ENCODE measurements around the gene DNAJC7.

Gene DNAJC7, protein sequence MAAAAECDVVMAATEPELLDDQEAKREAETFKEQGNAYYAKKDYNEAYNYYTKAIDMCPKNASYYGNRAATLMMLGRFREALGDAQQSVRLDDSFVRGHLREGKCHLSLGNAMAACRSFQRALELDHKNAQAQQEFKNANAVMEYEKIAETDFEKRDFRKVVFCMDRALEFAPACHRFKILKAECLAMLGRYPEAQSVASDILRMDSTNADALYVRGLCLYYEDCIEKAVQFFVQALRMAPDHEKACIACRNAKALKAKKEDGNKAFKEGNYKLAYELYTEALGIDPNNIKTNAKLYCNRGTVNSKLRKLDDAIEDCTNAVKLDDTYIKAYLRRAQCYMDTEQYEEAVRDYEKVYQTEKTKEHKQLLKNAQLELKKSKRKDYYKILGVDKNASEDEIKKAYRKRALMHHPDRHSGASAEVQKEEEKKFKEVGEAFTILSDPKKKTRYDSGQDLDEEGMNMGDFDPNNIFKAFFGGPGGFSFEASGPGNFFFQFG

DNA sequence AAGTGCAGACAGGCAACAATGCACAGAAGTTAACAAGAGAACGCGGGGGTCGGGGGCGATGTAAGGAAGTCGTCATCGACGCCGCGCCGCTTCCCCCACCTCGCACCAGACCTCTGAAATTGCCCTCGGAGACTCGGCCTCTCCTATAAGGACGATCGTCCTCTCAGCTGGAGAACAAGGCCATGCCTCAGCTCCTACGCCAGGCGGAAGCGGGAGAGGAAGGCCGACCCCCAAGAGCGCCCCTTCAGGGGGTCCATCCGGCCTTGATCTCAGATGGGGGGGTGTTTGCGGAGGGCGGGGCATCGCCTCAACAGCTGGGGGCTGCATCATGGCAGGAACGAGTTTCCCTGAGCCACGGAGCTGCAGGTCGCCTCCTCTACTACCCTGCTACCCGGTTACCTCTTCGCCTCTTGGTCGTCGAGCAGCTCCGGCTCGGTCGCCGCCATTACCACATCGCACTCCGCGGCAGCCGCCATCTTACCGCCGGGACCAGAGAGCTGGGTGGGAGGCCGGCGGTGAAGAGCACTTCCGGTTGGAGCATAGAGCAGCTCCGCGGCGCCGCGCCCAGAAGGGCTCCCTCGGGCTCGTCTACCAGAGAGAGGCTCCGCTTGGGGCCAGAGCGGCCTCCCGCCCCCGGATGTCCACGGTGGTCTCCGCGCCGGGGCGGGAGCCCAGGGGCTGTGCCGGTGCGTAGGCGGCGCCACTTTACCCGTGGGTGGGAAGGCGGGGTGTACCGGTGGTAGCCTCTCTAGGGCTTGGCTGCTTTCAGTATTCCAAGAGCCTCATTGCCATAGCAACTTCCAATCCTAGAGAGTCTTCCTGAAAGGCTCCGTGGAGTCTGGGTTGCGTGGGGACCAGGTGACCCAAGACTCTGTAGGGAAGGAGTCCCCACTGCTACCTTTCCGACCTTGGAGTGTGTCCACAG lies at the start of gene DNAJC7:
Gene DNAJC7, minus strand, starts transcription at position 499 of the 925 bp plus-strand sequence. Its CDS starts 23 bp downstream, at position 476.
- Histone ChIP-seq H3K36me3 (ENCODE audit: control insufficient read depth, insufficient read depth, low read length) (peaks cover 2% of the 10 kb centered on the region; the same call in 1 of the 2 replicates), H3K27me3 (replicated peaks; ENCODE audit: control insufficient read depth, insufficient read depth, low read length) (no peaks in the 10 kb centered on the region), H3K4me3 (replicated peaks; ENCODE audit: low read depth, low read length) (peak within 1 kb of the TSS; percentile 99)
- TF ChIP-seq, protein P1, sequence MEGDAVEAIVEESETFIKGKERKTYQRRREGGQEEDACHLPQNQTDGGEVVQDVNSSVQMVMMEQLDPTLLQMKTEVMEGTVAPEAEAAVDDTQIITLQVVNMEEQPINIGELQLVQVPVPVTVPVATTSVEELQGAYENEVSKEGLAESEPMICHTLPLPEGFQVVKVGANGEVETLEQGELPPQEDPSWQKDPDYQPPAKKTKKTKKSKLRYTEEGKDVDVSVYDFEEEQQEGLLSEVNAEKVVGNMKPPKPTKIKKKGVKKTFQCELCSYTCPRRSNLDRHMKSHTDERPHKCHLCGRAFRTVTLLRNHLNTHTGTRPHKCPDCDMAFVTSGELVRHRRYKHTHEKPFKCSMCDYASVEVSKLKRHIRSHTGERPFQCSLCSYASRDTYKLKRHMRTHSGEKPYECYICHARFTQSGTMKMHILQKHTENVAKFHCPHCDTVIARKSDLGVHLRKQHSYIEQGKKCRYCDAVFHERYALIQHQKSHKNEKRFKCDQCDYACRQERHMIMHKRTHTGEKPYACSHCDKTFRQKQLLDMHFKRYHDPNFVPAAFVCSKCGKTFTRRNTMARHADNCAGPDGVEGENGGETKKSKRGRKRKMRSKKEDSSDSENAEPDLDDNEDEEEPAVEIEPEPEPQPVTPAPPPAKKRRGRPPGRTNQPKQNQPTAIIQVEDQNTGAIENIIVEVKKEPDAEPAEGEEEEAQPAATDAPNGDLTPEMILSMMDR (IDR thresholded peaks at IDR 0.05; ENCODE audit: insufficient read depth, low read length, poor library complexity, severe bottlenecking), result no peak
- DNase-seq (ENCODE audit: extremely low read depth, insufficient read length), result peak; percentile 92

DNA sequence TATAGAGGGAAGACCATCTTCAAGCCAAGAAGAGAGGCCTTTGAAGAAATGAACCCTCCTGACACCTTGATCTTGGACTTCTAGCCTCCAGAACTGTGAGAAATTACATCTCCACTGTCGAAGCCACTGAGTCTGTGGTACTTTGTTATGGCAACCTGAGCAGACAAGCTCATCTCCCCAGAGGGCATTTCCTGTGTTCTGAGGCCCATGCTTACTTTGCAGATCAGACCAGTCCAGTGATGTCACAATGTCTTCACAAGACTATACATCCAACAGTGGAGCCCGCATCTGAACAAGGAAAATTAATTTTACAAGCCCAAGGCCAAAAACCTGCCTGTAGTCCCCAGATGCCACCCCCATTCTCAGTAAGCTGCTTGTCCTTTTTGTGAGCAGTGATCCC lies 48.0 kb upstream of the DNAJC7 start:
- Histone ChIP-seq H3K27me3 (replicated peaks; ENCODE audit: control insufficient read depth, insufficient read depth, low read length) (no peaks in the 10 kb centered on the region; the same call in 1 of the 2 replicates), H3K4me3 (replicated peaks; ENCODE audit: low read depth, low read length) (no peak overlapping the region), H3K36me3 (ENCODE audit: control insufficient read depth, insufficient read depth, low read length) (no peaks in the 10 kb centered on the region)
- TF ChIP-seq, protein P1 (IDR thresholded peaks at IDR 0.05; ENCODE audit: insufficient read depth, low read length, poor library complexity, severe bottlenecking), result no peak
- no peak for DNase-seq (ENCODE audit: extremely low read depth, insufficient read length)

DNA sequence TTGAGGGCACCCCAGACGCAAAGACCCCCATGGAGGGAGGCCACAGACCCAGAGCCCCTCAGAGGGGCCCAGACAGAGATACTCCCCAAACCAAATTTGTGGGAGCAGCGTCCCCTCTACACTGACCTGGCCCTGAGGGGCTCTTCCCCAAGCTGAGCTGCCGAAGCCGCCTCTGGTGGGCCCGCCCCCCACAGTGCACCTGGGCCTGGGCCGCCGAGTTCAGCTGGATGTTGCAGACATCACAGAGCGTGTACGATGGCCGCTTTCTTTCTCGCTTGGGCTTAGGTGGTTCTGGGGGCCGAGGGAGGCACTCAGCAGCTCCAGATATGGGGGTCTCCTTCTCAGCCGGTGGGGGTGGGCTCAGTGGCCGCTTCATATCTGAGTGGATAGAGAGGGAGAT lies 45.4 kb upstream of the DNAJC7 start:
- Histone ChIP-seq H3K36me3 (ENCODE audit: control insufficient read depth, insufficient read depth, low read length) (no peaks in the 10 kb centered on the region), H3K27me3 (replicated peaks; ENCODE audit: control insufficient read depth, insufficient read depth, low read length) (no peaks in the 10 kb centered on the region), H3K4me3 (replicated peaks; ENCODE audit: low read depth, low read length) (no peak overlapping the region)
- no peak for DNase-seq (ENCODE audit: extremely low read depth, insufficient read length)
- TF ChIP-seq, protein P1 (IDR thresholded peaks at IDR 0.05; ENCODE audit: insufficient read depth, low read length, poor library complexity, severe bottlenecking), result no peak

DNA sequence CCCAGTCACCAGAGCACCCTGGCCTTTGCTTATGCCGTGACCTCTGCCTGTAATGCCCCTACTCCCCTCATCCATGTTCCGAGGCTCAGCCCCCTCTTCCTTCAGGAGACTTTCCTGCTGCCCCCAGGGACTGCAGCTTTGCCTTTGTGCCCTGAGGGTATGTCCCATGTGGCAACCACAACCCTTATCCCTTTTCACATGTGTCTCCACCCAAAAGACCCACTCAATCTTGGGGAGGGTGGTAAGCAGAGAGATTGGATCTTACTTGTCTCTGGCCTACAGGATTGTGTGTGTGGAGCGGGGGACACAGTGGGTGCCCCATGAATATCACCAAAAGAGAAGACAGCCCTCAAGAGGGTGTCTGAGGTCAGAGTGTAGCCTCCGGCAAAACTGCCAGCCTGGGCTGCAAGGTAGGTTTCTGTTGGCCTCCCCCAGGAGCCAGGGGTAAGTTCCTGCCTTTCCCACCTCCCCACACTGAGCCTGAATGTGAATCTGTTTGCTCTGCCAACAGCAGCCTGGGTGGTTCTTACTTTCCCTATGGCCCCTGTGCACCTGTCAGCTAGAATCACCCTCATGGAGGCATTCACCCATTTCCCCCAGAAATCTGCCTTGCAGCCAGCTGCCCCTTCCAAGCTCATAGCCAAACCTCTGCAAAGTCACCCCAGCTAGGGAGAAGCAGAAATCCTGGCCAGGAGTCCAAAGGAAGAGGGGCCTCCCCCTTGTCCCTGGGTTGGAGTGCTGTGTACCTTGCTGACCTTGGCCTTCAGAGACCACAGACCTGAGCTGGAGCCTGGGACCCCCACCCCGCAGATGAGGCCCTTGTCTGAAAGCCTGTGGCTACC lies 44.6 kb upstream of the DNAJC7 start:
- H3K27me3 ChIP-seq (replicated peaks; ENCODE audit: control insufficient read depth, insufficient read depth, low read length), result no peaks in the 10 kb centered on the region
- DNase-seq (ENCODE audit: extremely low read depth, insufficient read length), result no peak
- TF ChIP-seq, protein P1 (IDR thresholded peaks at IDR 0.05; ENCODE audit: insufficient read depth, low read length, poor library complexity, severe bottlenecking), result no peak
- no peaks in the 10 kb centered on the region for H3K36me3 ChIP-seq (ENCODE audit: control insufficient read depth, insufficient read depth, low read length)
- H3K4me3 ChIP-seq (replicated peaks; ENCODE audit: low read depth, low read length), result no peak overlapping the region

DNA sequence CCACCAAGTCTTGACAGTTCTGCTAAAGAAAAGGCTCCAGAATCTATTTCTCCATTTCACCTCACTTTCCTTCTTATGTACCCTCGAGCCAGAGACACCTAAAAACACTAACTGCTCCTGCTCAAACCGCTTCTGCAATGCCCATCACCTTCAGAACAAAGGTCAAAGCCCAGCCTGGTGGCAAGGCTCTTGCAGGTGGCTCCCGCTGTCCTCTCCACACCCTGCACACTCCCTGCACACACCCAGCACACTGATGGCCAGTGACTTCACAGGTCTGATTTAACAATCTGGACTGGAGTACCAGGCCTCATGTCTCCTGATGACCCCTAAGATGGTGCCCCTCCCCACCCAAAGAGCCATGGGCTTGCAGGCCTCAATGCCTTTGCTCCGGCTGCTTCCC lies 43.0 kb upstream of the DNAJC7 start:
- Histone ChIP-seq H3K4me3 (replicated peaks; ENCODE audit: low read depth, low read length) (no peak overlapping the region), H3K36me3 (ENCODE audit: control insufficient read depth, insufficient read depth, low read length) (no peaks in the 10 kb centered on the region), H3K27me3 (replicated peaks; ENCODE audit: control insufficient read depth, insufficient read depth, low read length) (no peaks in the 10 kb centered on the region)
- no peak for DNase-seq (ENCODE audit: extremely low read depth, insufficient read length)
- TF ChIP-seq, protein P1 (IDR thresholded peaks at IDR 0.05; ENCODE audit: insufficient read depth, low read length, poor library complexity, severe bottlenecking), result no peak

All from GM06990 (cell line).